Fibroblast of villous mesenchyme (primary cell): Measurements from ENCODE around the gene SORCS2. TPM values are rescaled to one million over a fixed set of nuclear protein-coding genes. Genes with fewer than 3 reads are reported as not detected.

Experiments
- DNase-seq: peaks from one replicate; pipeline ENCODE4 v3.0.0-alpha.2; 2010; ENCODE audit warnings: low read depth
- H3K4me3 ChIP-seq: 2 replicates; pipeline ENCODE4 v1.5.1; 2011; ENCODE audit warnings: low read depth, mild to moderate bottlenecking, low read length
- CTCF ChIP-seq: IDR thresholded peaks from 2 replicates; pipeline ENCODE4 v1.5.1; 2012; ENCODE audit warnings: low read depth, mild to moderate bottlenecking, low read length; ENCODE audit not compliant: insufficient read depth
- total RNA-seq: library from RNA; depleted of rRNA; stranded (reverse); fragments of >200 nt; gene quantifications from 2 replicates; pipeline ENCODE4 v1.2.3, GENCODE V29; 2012

SORCS2 gene
- total RNA-seq, 1 donor = under 0.01 TPM

- TF ChIP-seq CTCF = no peak
- no peak overlapping the region for H3K4me3 ChIP-seq
- peak; percentile 84 for DNase-seq
These were observed 480.8 kb downstream of the SORCS2 start for GRCh38 chr4:7673121-7673520.

GRCh38 chr4:7674706-7675105 lies 482.4 kb downstream of the SORCS2 start:
- DNase-seq = no peak
- no peak for TF ChIP-seq CTCF

GRCh38 chr4:7675136-7675535 lies 482.8 kb downstream of the SORCS2 start:
- no peak for TF ChIP-seq CTCF
- H3K4me3 ChIP-seq = no peak overlapping the region
- no peak for DNase-seq

More at GRCh38 chr4:7674706-7675105, 482.4 kb downstream of the SORCS2 start:
- no peak overlapping the region for H3K4me3 ChIP-seq

GRCh38 chr4:7675612-7676320 lies 483.4 kb downstream of the SORCS2 start:
- TF ChIP-seq CTCF = no peak
- no peak for DNase-seq
- H3K4me3 ChIP-seq = no peak overlapping the region

GRCh38 chr4:7676398-7676922 lies 484.1 kb downstream of the SORCS2 start:
- no peak overlapping the region for H3K4me3 ChIP-seq
- no peak for DNase-seq
- TF ChIP-seq CTCF = no peak

- no peak for DNase-seq
- TF ChIP-seq CTCF = no peak
- H3K4me3 ChIP-seq = no peak overlapping the region
These were observed 484.7 kb downstream of the SORCS2 start for GRCh38 chr4:7677086-7677485.

GRCh38 chr4:7677799-7678301 lies 485.5 kb downstream of the SORCS2 start:
- TF ChIP-seq CTCF = no peak
- DNase-seq = no peak

More at GRCh38 chr4:7677799-7678301, 485.5 kb downstream of the SORCS2 start:
- H3K4me3 ChIP-seq = no peak overlapping the region
